Hematopoietic multipotent progenitor cell treated with erythropoietin and hydrocortisone succinate and interleukin-3 and kit ligand, for 4 days (in vitro differentiated cells): ENCODE measurements around the gene SLC39A11.
"Not testable (repeated sequence)": the region's sequence is repeated elsewhere in the genome, so short reads cannot be mapped to it uniquely, and the experiment has no call there.

Experiments
- DNase-seq: peaks from one replicate; pipeline ENCODE4 v3.0.0-alpha.2; 2015

Gene SLC39A11

GRCh38 chr17:72901657-72902056, 190.8 kb downstream of the SLC39A11 start:
- DNase-seq, result peak; percentile 93

- DNase-seq, result peak; percentile 50
Measured at GRCh38 chr17:72901083-72901482, 191.4 kb downstream of the SLC39A11 start.

GRCh38 chr17:72900654-72900971, 191.9 kb downstream of the SLC39A11 start:
- DNase-seq, result no peak

GRCh38 chr17:72898725-72899124, 193.8 kb downstream of the SLC39A11 start:
- no peak for DNase-seq

- DNase-seq, result not testable (repeated sequence)
Measured at GRCh38 chr17:72896288-72896687, 196.2 kb downstream of the SLC39A11 start.

GRCh38 chr17:72891627-72892026, 200.9 kb downstream of the SLC39A11 start:
- DNase-seq, result no peak

- DNase-seq, result no peak
Measured at GRCh38 chr17:72890711-72891110, 201.8 kb downstream of the SLC39A11 start.

- DNase-seq, result no peak
Measured at GRCh38 chr17:72887917-72888316, 204.6 kb downstream of the SLC39A11 start.

GRCh38 chr17:72887322-72887721, 205.2 kb downstream of the SLC39A11 start:
- DNase-seq, result no peak

GRCh38 chr17:72886622-72887021, 205.9 kb downstream of the SLC39A11 start:
- no peak for DNase-seq

- DNase-seq, result no peak
Measured at GRCh38 chr17:72884066-72884465, 208.4 kb downstream of the SLC39A11 start.

GRCh38 chr17:72883351-72883750, 209.1 kb downstream of the SLC39A11 start:
- DNase-seq, result no peak

- DNase-seq, result no peak
Measured at GRCh38 chr17:72882426-72882825, 210.1 kb downstream of the SLC39A11 start.

- no peak for DNase-seq
Measured at GRCh38 chr17:72879877-72880276, 212.6 kb downstream of the SLC39A11 start.

- DNase-seq, result no peak
Measured at GRCh38 chr17:72878975-72879660, 213.4 kb downstream of the SLC39A11 start.

GRCh38 chr17:72877348-72877747, 215.1 kb downstream of the SLC39A11 start:
- DNase-seq, result no peak

GRCh38 chr17:72876413-72876812, 216.1 kb downstream of the SLC39A11 start:
- no peak for DNase-seq

GRCh38 chr17:72875361-72875760, 217.1 kb downstream of the SLC39A11 start:
- no peak for DNase-seq

GRCh38 chr17:72872396-72872795, 220.1 kb downstream of the SLC39A11 start:
- peak; percentile 84 for DNase-seq

- no peak for DNase-seq
Measured at GRCh38 chr17:72870367-72870985, 222.0 kb downstream of the SLC39A11 start.

GRCh38 chr17:72869630-72870029, 222.9 kb downstream of the SLC39A11 start:
- no peak for DNase-seq

- DNase-seq, result no peak
Measured at GRCh38 chr17:72865954-72866353, 226.5 kb downstream of the SLC39A11 start.

- no peak for DNase-seq
Measured at GRCh38 chr17:72863526-72864211, 228.8 kb downstream of the SLC39A11 start.

GRCh38 chr17:72862276-72862999, 230.1 kb downstream of the SLC39A11 start:
- no peak for DNase-seq
